H9 (cell line): ENCODE results near the gene FLCN. TPM values are rescaled to one million over a fixed set of nuclear protein-coding genes. Genes with fewer than 3 reads are reported as not detected.

Source experiments
- DNase-seq: peaks from one replicate; pipeline ENCODE4 v3.0.0-alpha.2; 2017
- H2AFZ ChIP-seq: one replicate; pipeline ENCODE4 v1.6.1; 2013; ENCODE audit warnings: mild to moderate bottlenecking, low read length, control low read depth, moderate library complexity
- H2AK5ac ChIP-seq: 2 replicates; pipeline ENCODE4 v1.6.1; 2013; ENCODE audit warnings: low read length, control low read depth, mixed read lengths; ENCODE audit not compliant: insufficient read length
- H2BK120ac ChIP-seq: one replicate; pipeline ENCODE4 v1.6.1; 2013; ENCODE audit warnings: low read depth, mild to moderate bottlenecking, low read length, control low read depth, inconsistent platforms; ENCODE audit not compliant: poor library complexity, severe bottlenecking
- H2BK12ac ChIP-seq: 2 replicates; pipeline ENCODE4 v1.6.1; 2013; ENCODE audit warnings: low read length, control low read depth, mixed read lengths, low read depth; ENCODE audit not compliant: insufficient read length
- H2BK15ac ChIP-seq: 2 replicates; pipeline ENCODE4 v1.6.1; 2013; ENCODE audit warnings: low read depth, low read length, control low read depth
- H2BK20ac ChIP-seq: one replicate; pipeline ENCODE4 v1.6.1; 2013; ENCODE audit warnings: low read depth, mild to moderate bottlenecking, low read length, control low read depth, inconsistent platforms; ENCODE audit not compliant: poor library complexity, severe bottlenecking
- H2BK5ac ChIP-seq: 2 replicates; pipeline ENCODE4 v1.6.1; 2013; ENCODE audit warnings: low read length, control low read depth, mixed read lengths; ENCODE audit not compliant: insufficient read length
- H3K14ac ChIP-seq: 2 replicates; pipeline ENCODE4 v1.6.1; 2013; ENCODE audit warnings: low read length, control low read depth; ENCODE audit not compliant: insufficient read depth
- H3K18ac ChIP-seq: 2 replicates; pipeline ENCODE4 v1.6.1; 2013; ENCODE audit warnings: low read depth, mild to moderate bottlenecking, mixed read lengths, low read length, control low read depth; ENCODE audit not compliant: insufficient read length
- H3K23ac ChIP-seq: 2 replicates; pipeline ENCODE4 v1.6.1; 2013; ENCODE audit warnings: low read length, control low read depth, mixed read lengths, low read depth; ENCODE audit not compliant: insufficient read length
- H3K23me2 ChIP-seq: 2 replicates; pipeline ENCODE4 v1.6.1; 2013; ENCODE audit warnings: low read depth, mild to moderate bottlenecking, mixed read lengths, low read length, control low read depth; ENCODE audit not compliant: insufficient read length, poor library complexity, severe bottlenecking
- H3K27ac ChIP-seq: 2 replicates; pipeline ENCODE4 v1.5.1; 2013; ENCODE audit warnings: low read length, control low read depth, mixed read lengths, low read depth; ENCODE audit not compliant: insufficient read length
- H3K27me3 ChIP-seq: 2 replicates; pipeline ENCODE4 v1.6.1; 2013; ENCODE audit warnings: low read length, control low read depth, inconsistent platforms; ENCODE audit not compliant: insufficient read depth
- H3K4ac ChIP-seq: 2 replicates; pipeline ENCODE4 v1.6.1; 2013; ENCODE audit warnings: low read depth, mild to moderate bottlenecking, control low read depth, inconsistent platforms, low read length, moderate library complexity
- H3K4me1 ChIP-seq: 2 replicates; pipeline ENCODE4 v1.6.1; 2013; ENCODE audit warnings: low read length, control low read depth, inconsistent platforms; ENCODE audit not compliant: insufficient read depth
- H3K4me2 ChIP-seq: 2 replicates; pipeline ENCODE4 v1.6.1; 2013; ENCODE audit warnings: low read length, control low read depth, mixed read lengths; ENCODE audit not compliant: insufficient read length, insufficient read depth
- H3K56ac ChIP-seq: 2 replicates; pipeline ENCODE4 v1.6.1; 2013; ENCODE audit warnings: low read depth, mild to moderate bottlenecking, mixed read lengths, low read length, control low read depth; ENCODE audit not compliant: insufficient read length
- H3K79me1 ChIP-seq: 2 replicates; pipeline ENCODE4 v1.6.1; 2013; ENCODE audit warnings: low read depth, mild to moderate bottlenecking, moderate library complexity, low read length, control low read depth, inconsistent platforms; ENCODE audit not compliant: insufficient read depth, poor library complexity, severe bottlenecking
- H3K79me2 ChIP-seq: 2 replicates; pipeline ENCODE4 v1.6.1; 2013; ENCODE audit warnings: low read length, control low read depth, inconsistent platforms; ENCODE audit not compliant: insufficient read depth
- H3K9ac ChIP-seq: 2 replicates; pipeline ENCODE4 v1.6.1; 2013; ENCODE audit warnings: low read length, control low read depth, mixed read lengths; ENCODE audit not compliant: insufficient read length; ENCODE audit errors: extremely low read depth
- H3K9me3 ChIP-seq: one replicate; pipeline ENCODE4 v1.6.1; 2013; ENCODE audit warnings: low read depth, low read length, inconsistent platforms; ENCODE audit not compliant: control insufficient read depth
- H3T11ph ChIP-seq: one replicate; pipeline ENCODE4 v1.6.1; 2013; ENCODE audit warnings: mild to moderate bottlenecking, low read length, control low read depth, inconsistent platforms
- H4K20me1 ChIP-seq: one replicate; pipeline ENCODE4 v1.6.1; 2013; ENCODE audit not compliant: control insufficient read depth, insufficient read length, insufficient read depth
- H4K5ac ChIP-seq: 2 replicates; pipeline ENCODE4 v1.6.1; 2013; ENCODE audit warnings: low read depth, mild to moderate bottlenecking, mixed read lengths, low read length, control low read depth; ENCODE audit not compliant: insufficient read length
- H4K8ac ChIP-seq: replicated peaks from 2 replicates; pipeline ENCODE4 v1.6.1; 2013; ENCODE audit warnings: low read length, control low read depth, mixed read lengths, low read depth; ENCODE audit not compliant: insufficient read length
- H4K91ac ChIP-seq: 2 replicates; pipeline ENCODE4 v1.6.1; 2013; ENCODE audit warnings: low read depth, mild to moderate bottlenecking, moderate library complexity, mixed read lengths, low read length, control low read depth; ENCODE audit not compliant: insufficient read length
- H3K27ac Mint-ChIP-seq, 3 experiments: 2 replicates in 2 of 3; 3 replicates in 1 of 3; pipeline ENCODE4 v1.8.0; 2020 to 2021; ENCODE audit warnings: mixed read lengths in 3 of 3, mild to moderate bottlenecking in 1 of 3, moderate library complexity in 1 of 3
- H3K27me3 Mint-ChIP-seq: 2 replicates; pipeline ENCODE4 v1.8.0; 2021; ENCODE audit warnings: low read depth, mild to moderate bottlenecking, moderate library complexity, mixed read lengths
- H3K36me3 Mint-ChIP-seq, 3 experiments: 2 replicates in 2 of 3; 3 replicates in 1 of 3; pipeline ENCODE4 v1.8.0; 2020 to 2021; ENCODE audit warnings: low read depth in 3 of 3, mixed read lengths in 3 of 3; ENCODE audit not compliant: insufficient read depth in 1 of 3
- H3K4me1 Mint-ChIP-seq, 2 experiments: 2 replicates each; pipeline ENCODE4 v1.8.0; 2020; ENCODE audit warnings: mixed read lengths in 2 of 2
- H3K4me3 Mint-ChIP-seq, 2 experiments: 2 replicates in 1 of 2; 3 replicates in 1 of 2; pipeline ENCODE4 v1.8.0; 2020 to 2021; ENCODE audit warnings: mild to moderate bottlenecking in 2 of 2, mixed read lengths in 2 of 2, moderate library complexity in 1 of 2
- H3K9me3 Mint-ChIP-seq, 2 experiments: 2 replicates in 1 of 2; 3 replicates in 1 of 2; pipeline ENCODE4 v1.8.0; 2020; ENCODE audit warnings: mild to moderate bottlenecking in 2 of 2, mixed read lengths in 2 of 2, moderate library complexity in 1 of 2
- WGBS: extraction: QIAGEN DNeasy Blood & Tissue Kit; methylation state at CpG from one replicate; pipeline ENCODE4 v1.1.7; 2013; ENCODE audit warnings: missing lambda C conversion rate, low lambda C conversion rate, mixed read lengths; ENCODE audit not compliant: insufficient read length; ENCODE audit errors: extremely low coverage; 5-methylcytosine and 5-hydroxymethylcytosine counted together
- total RNA-seq: library from RNA; stranded (reverse); gene quantifications from 2 replicates; pipeline ENCODE4 v1.2.1, GENCODE V29; 2021
- TF ChIP-seq, protein P1 (sequence below): fragments of 200-600 bp; sonication (generic); conservative IDR thresholded peaks from 3 replicates; pipeline ENCODE4 v1.8.0; 2021; ENCODE audit warnings: antibody characterized with exemption, mild to moderate bottlenecking

The FLCN gene
- total RNA-seq, 1 experiment from 2014 or later, result 33.3 TPM

DNA sequence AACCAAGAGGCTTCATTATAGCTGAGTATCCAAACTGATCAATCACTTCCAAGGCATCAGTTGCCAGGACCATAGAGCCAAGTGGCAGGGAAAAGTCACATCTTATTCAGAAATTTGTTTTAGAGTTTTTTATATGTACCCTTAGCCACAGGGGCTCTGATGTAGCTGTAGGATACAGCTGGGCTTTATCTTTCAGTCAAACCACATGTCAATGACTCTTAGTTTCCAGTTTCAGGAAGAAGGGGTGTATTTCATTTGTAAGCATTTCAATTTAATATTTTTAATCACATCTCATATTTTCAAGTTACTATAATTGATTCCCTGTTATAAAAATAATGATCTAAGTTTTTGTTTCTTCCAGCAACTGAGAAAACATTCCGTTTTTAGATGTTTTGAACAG is 2.9 kb upstream of the FLCN start:
- Histone ChIP-seq H3K27ac (no peak overlapping the region), H2AFZ (no peak overlapping the region), H3K9me3 (no peaks in the 10 kb centered on the region), H4K5ac (no peak overlapping the region), H3K4me2 (no peak overlapping the region), H3K9ac (no peak overlapping the region), H3K4ac (no peak overlapping the region), H2BK15ac (no peak overlapping the region), H2BK12ac (no peak overlapping the region), H2BK5ac (no peak overlapping the region), H3K14ac (no peak overlapping the region), H3K79me2 (peaks cover 9% of the 10 kb centered on the region; the same call in 1 of the 2 replicates), H4K91ac (no peak overlapping the region), H3K23me2 (peaks cover 5% of the 10 kb centered on the region), H3K79me1 (peaks cover 3% of the 10 kb centered on the region), H2AK5ac (no peak overlapping the region), H3K18ac (no peak overlapping the region), H3K4me1 (peaks cover 11% of the 10 kb centered on the region), H2BK120ac (no peak overlapping the region), H3K27me3 (no peaks in the 10 kb centered on the region), H3K56ac (no peak overlapping the region), H2BK20ac (no peak overlapping the region), H4K8ac (no peak overlapping the region), H4K20me1 (no peaks in the 10 kb centered on the region), H3K23ac (no peak overlapping the region), H3T11ph (no peak overlapping the region)
- no peaks in the 10 kb centered on the region for H3K27me3 Mint-ChIP-seq
- H3K4me1 Mint-ChIP-seq, result peaks cover 21 to 27% of the 10 kb centered on the region in 2 experiments
- H3K27ac Mint-ChIP-seq, result no peak overlapping the region
- H3K9me3 Mint-ChIP-seq, result no peaks in the 10 kb centered on the region
- H3K36me3 Mint-ChIP-seq, result peaks cover 0 to 10% (median 3%) of the 10 kb centered on the region in 3 experiments; a peak in 3 of 7 replicates
- no peak for DNase-seq
- TF ChIP-seq, protein P1, sequence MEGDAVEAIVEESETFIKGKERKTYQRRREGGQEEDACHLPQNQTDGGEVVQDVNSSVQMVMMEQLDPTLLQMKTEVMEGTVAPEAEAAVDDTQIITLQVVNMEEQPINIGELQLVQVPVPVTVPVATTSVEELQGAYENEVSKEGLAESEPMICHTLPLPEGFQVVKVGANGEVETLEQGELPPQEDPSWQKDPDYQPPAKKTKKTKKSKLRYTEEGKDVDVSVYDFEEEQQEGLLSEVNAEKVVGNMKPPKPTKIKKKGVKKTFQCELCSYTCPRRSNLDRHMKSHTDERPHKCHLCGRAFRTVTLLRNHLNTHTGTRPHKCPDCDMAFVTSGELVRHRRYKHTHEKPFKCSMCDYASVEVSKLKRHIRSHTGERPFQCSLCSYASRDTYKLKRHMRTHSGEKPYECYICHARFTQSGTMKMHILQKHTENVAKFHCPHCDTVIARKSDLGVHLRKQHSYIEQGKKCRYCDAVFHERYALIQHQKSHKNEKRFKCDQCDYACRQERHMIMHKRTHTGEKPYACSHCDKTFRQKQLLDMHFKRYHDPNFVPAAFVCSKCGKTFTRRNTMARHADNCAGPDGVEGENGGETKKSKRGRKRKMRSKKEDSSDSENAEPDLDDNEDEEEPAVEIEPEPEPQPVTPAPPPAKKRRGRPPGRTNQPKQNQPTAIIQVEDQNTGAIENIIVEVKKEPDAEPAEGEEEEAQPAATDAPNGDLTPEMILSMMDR, result no peak
- no CpG with 5 or more reads among the region's 1 CpG for WGBS
- no peak overlapping the region for H3K4me3 Mint-ChIP-seq
